ENCODE results near the gene RBX1.

Gene RBX1

DNA sequence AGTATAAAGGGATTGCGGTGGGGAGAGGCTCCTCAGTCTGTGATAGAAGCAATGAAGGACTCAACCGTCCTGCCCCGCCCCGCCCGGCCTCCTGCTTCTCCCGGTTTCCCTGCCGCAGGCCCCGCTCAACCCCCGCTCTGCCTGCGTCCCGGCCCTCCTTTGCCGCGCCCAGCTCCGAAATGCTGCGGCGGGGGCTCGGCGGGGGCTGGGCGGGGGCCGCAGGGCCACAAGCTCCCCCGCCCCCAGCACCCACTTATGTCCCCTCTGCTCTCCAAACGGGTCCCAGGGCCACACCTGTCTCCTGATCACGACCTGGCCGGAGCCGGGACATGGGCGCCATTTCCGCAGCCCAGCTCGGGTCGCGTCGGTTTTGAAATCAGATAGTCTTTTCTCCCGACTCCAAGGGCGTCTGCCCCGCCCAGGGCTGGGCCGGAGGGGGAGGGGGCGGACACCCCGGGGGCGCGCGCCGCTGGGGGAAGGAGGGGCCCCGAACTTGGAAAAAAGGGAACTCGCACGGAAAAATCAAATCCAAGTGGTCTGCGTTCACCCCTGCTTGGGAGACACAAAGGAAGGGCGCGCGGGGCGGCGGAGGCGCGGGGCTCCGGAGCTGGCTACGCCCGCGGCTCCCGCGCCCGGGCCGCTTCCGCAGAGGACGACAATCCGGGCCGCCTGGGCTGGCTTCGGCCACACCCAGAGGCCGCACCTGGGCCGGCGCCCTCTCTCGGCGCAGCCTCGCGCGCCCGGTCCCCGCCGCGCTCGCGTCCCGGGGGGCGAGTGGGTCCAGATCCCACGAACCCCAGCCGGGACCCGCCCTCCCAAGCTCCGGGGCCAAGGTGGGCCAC is 70.7 kb downstream of the RBX1 start:
- no peaks in the 10 kb centered on the region for H3K36me3 ChIP-seq (ENCODE audit: control insufficient read depth in 2 of 2, insufficient read depth in 2 of 2, low read length in 2 of 2)
- H3K9ac ChIP-seq (ENCODE audit: low read depth in 1 of 2, low read length in 2 of 2), result peak overlapping the region; percentile 79
- H3K4me3 ChIP-seq (ENCODE audit: low read length in 2 of 2), result peak overlapping the region; percentile 67 to 84
- H3K9me3 ChIP-seq (ENCODE audit: control insufficient read depth in 2 of 2, low read length in 2 of 2), result no peaks in the 10 kb centered on the region
- H3K27ac ChIP-seq (ENCODE audit: low read depth in 2 of 2, low read length in 2 of 2), result peak overlapping the region; percentile 97 to 98
- peaks cover 5 to 9% of the 10 kb centered on the region in 2 donors for H3K4me1 ChIP-seq (ENCODE audit: control insufficient read depth in 2 of 2, insufficient read depth in 2 of 2, low read length in 2 of 2)
- no peaks in the 10 kb centered on the region for H3K27me3 ChIP-seq (ENCODE audit: control insufficient read depth in 2 of 2, insufficient read depth in 2 of 2, low read length in 2 of 2)

GRCh38 chr22:41022470-41023298 is 71.5 kb downstream of the RBX1 start:
- no peaks in the 10 kb centered on the region for H3K9me3 ChIP-seq (ENCODE audit: control insufficient read depth in 2 of 2, low read length in 2 of 2)
- H3K9ac ChIP-seq (ENCODE audit: low read depth in 1 of 2, low read length in 2 of 2), result peak overlapping the region; percentile 79
- no peaks in the 10 kb centered on the region for H3K36me3 ChIP-seq (ENCODE audit: control insufficient read depth in 2 of 2, insufficient read depth in 2 of 2, low read length in 2 of 2)
- H3K4me3 ChIP-seq (ENCODE audit: low read length in 2 of 2), result peak overlapping the region; percentile 67 to 84
- H3K27ac ChIP-seq (ENCODE audit: low read depth in 2 of 2, low read length in 2 of 2), result peak overlapping the region; percentile 97 to 98
- peaks cover 5 to 9% of the 10 kb centered on the region in 2 donors for H3K4me1 ChIP-seq (ENCODE audit: control insufficient read depth in 2 of 2, insufficient read depth in 2 of 2, low read length in 2 of 2)
- H3K27me3 ChIP-seq (ENCODE audit: control insufficient read depth in 2 of 2, insufficient read depth in 2 of 2, low read length in 2 of 2), result no peaks in the 10 kb centered on the region

All from mucosa of rectum (tissue), 2 donors.